Colonic mucosa (tissue), 4 donors: ENCODE results near the gene ADAT1. TPM values are rescaled to one million over a fixed set of nuclear protein-coding genes. Genes with fewer than 3 reads are reported as not detected.

Source experiments
- DNase-seq: peaks from one replicate; pipeline ENCODE4 v3.0.0-alpha.2; 2020
- H3K27ac ChIP-seq: fragments of 200-600 bp; one replicate; pipeline ENCODE4 v1.8.0; 2021
- H3K27me3 ChIP-seq: fragments of 200-600 bp; one replicate; pipeline ENCODE4 v1.8.0; 2021
- H3K36me3 ChIP-seq: fragments of 200-600 bp; one replicate; pipeline ENCODE4 v1.8.0; 2021
- H3K4me1 ChIP-seq: fragments of 200-600 bp; one replicate; pipeline ENCODE4 v1.8.0; 2021; ENCODE audit warnings: mild to moderate bottlenecking
- H3K4me3 ChIP-seq: fragments of 200-600 bp; one replicate; pipeline ENCODE4 v1.8.0; 2021
- H3K9ac ChIP-seq, 2 donors: one replicate each; pipeline ENCODE4 v1.7.0; 2013; ENCODE audit warnings: control low read depth in 2 of 2, low read depth in 2 of 2, low read length in 2 of 2
- H3K9me3 ChIP-seq: fragments of 200-600 bp; one replicate; pipeline ENCODE4 v1.8.0; 2021
- CTCF ChIP-seq: fragments of 200-600 bp; IDR thresholded peaks from one replicate; pipeline ENCODE4 v1.8.0; 2022; ENCODE audit warnings: antibody characterized with exemption, mild to moderate bottlenecking
- intact Hi-C: fragments of 100-400 bp; cut with DNase I; formaldehyde crosslinking; loops from one replicate; pipeline ENCODE4 v1.14.1; 2022
- total RNA-seq, 2 donors: library from RNA; stranded (reverse); fragmentation: NEBNext Ultra II Directional in 1 of 2; extraction: Animal tissue kit (Norgen Biotek cat#: 25700) in 1 of 2; gene quantifications; one replicate each; pipeline ENCODE4 v1.2.1, GENCODE V29; 2021
- donor health status: healthy.
- donor health status: DM: no; HTN: no; CAD: no.
- donor health status: DM: no; HTN: no; CAD: no.

The ADAT1 gene
- total RNA-seq, 2 donors from 2014 or later: 33.0 to 38.8 TPM

DNA sequence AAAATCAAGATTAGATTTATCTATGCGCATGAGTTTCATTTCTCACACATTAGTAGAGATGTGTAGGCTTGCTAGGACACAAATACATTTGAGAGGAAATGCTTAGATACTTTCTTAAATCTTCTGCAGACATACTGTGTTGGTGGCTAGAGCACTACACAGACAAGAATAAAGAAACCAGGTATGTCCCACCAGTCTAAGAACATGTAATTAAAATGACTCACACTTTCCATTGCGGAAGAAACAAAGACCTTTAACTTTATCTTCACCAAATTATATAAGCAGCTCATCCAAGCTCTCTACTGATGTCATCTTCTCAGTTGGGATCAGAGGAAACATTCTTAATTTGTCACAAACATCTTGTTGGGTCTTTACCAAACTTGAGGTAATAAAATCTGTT is 44.4 kb downstream of the ADAT1 start:
- no peaks in the 10 kb centered on the region for H3K4me1 ChIP-seq
- no peak overlapping the region for H3K27ac ChIP-seq
- no peak for DNase-seq
- no peaks in the 10 kb centered on the region for H3K27me3 ChIP-seq
- H3K9ac ChIP-seq: no peak overlapping the region
- no peak for TF ChIP-seq CTCF
- H3K4me3 ChIP-seq: no peak overlapping the region
- H3K9me3 ChIP-seq: no peaks in the 10 kb centered on the region
- intact Hi-C loops: no loop called here
- peaks cover 12% of the 10 kb centered on the region for H3K36me3 ChIP-seq

DNA sequence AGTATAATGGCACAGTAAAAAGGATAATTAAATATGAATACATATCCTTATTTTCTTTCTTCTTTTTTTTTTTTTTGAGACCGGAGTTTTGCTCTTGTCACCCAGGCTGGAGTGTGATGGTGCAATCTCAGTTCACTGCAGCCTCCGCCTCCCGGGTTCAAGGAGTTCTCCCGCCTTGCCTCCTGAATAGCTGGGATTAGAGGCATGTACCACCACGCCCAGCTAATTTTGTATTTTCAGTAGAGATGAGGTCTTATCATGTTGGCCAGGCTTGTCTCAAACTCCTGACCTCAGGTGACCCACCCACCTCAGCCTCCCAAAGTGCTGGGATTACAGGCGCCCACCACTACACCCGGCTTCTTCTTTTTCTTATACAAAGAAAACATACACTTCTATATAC is 44.9 kb downstream of the ADAT1 start:
- intact Hi-C loops: no loop called here
- no peaks in the 10 kb centered on the region for H3K27me3 ChIP-seq
- no peak overlapping the region for H3K4me3 ChIP-seq
- H3K36me3 ChIP-seq: peaks cover 17% of the 10 kb centered on the region
- no peak overlapping the region for H3K9ac ChIP-seq
- no peak overlapping the region for H3K27ac ChIP-seq
- no peak for DNase-seq
- no peaks in the 10 kb centered on the region for H3K9me3 ChIP-seq
- H3K4me1 ChIP-seq: no peaks in the 10 kb centered on the region
- no peak for TF ChIP-seq CTCF

GRCh38 chr16:75576384-75576811 is 46.7 kb downstream of the ADAT1 start:
- no peak overlapping the region for H3K27ac ChIP-seq
- H3K27me3 ChIP-seq: no peaks in the 10 kb centered on the region
- intact Hi-C loops: no loop called here
- H3K36me3 ChIP-seq: peaks cover 22% of the 10 kb centered on the region
- H3K9ac ChIP-seq: no peak overlapping the region
- H3K9me3 ChIP-seq: no peaks in the 10 kb centered on the region
- no peaks in the 10 kb centered on the region for H3K4me1 ChIP-seq
- no peak for TF ChIP-seq CTCF
- no peak for DNase-seq
- no peak overlapping the region for H3K4me3 ChIP-seq

DNA sequence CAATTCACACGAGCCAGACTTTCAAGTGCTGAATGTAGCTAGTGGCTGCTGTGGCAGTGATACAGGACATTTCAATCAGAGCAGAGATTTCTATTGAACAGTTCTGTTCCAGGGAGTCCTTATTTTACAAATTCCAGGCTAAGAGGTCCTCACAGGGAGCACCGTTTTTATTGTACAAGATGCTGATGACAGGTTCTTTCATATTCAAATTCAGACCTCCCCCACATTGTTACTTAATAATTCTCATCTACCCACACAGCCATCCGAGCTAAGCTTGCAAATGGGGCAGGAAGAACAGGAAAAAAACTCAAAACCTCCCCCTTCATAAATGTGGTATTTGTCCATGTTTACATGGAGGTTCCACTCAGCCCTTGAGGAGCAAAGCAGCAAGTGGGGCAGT is 47.1 kb downstream of the ADAT1 start:
- Histone ChIP-seq H3K4me3 (no peak overlapping the region), H3K27me3 (no peaks in the 10 kb centered on the region), H3K36me3 (peaks cover 22% of the 10 kb centered on the region), H3K27ac (no peak overlapping the region), H3K9me3 (no peaks in the 10 kb centered on the region), H3K9ac (no peak overlapping the region), H3K4me1 (peaks cover under 1% of the 10 kb centered on the region)
- DNase-seq: no peak
- intact Hi-C loops: no loop called here
- TF ChIP-seq CTCF: no peak

DNA sequence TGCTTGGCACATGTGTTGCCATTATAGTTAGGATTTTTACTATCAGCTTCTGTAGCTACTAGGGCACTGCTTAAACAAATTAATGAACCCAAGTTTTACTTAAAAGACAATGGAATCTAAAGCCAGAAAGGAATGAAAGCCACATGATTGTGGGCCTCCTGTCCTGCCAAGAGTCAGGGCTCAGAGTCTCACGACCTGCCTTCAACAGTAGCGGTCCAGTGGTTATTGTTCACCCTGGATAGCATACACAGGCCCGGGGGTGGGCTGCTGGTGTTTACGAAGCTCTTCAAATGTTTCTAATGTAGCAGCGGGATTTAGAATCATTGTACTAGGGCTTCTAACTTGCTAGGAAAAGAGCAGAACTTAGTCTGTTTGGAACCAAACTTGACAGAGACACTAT is 49.1 kb downstream of the ADAT1 start:
- no peaks in the 10 kb centered on the region for H3K9me3 ChIP-seq
- no peaks in the 10 kb centered on the region for H3K27me3 ChIP-seq
- no peak for TF ChIP-seq CTCF
- no peak overlapping the region for H3K9ac ChIP-seq
- intact Hi-C loops: no loop called here
- H3K27ac ChIP-seq: no peak overlapping the region
- no peak overlapping the region for H3K4me3 ChIP-seq
- no peak for DNase-seq
- peaks cover 4% of the 10 kb centered on the region for H3K4me1 ChIP-seq
- peaks cover 22% of the 10 kb centered on the region for H3K36me3 ChIP-seq
